Gastroesophageal sphincter (tissue), 3 donors: ENCODE data around the gene ZNF213.

ENCODE experiments used
- CTCF ChIP-seq, 4 experiments: fragments of 200-600 bp in 2 of 4; fragments of 450-650 bp in 2 of 4; sonication (generic) in 1 of 4; IDR thresholded peaks; one replicate each; pipeline ENCODE4 v1.5.1; 2017 to 2019; ENCODE audit warnings: antibody characterized with exemption in 4 of 4, mild to moderate bottlenecking in 2 of 4, moderate library complexity in 2 of 4
- EP300 ChIP-seq: sonication (generic); formaldehyde crosslinking; IDR thresholded peaks from one replicate; pipeline ENCODE4 v1.6.1; 2017; ENCODE audit warnings: antibody characterized with exemption, mild to moderate bottlenecking
- POLR2A ChIP-seq, 2 donors: fragments of 450-650 bp; IDR thresholded peaks; one replicate each; pipeline ENCODE4 v1.6.1; 2017; ENCODE audit warnings: antibody characterized with exemption in 2 of 2, mild to moderate bottlenecking in 2 of 2, moderate library complexity in 1 of 2
- POLR2AphosphoS5 ChIP-seq: sonication (generic); formaldehyde crosslinking; IDR thresholded peaks from one replicate; pipeline ENCODE4 v1.6.1; 2017; ENCODE audit warnings: antibody characterized with exemption

DNA sequence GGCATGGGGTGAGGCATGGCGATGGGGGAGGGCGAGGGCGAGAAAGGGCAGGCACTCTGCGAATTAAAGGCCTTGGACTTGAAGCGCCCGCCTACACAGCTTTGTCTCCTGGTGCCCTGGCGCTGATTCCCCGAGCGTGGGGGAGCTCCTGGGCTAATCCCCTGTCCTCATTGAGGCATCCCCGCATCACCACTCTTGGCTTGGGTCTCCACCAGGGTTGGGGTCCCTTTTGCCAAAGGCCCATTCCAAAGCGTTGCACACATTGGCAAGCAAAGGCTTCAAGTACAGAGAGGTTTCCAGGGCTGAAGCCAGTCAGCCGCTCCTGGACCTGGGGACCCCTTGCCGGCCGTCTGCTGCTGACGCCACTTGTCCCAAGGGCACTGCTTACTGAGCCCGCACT, 14.4 kb upstream of the ZNF213 start:
- TF ChIP-seq EP300: no peak
- no peak for TF ChIP-seq CTCF (IDR thresholded peaks at IDR 0.05)
- no peak for TF ChIP-seq POLR2AphosphoS5
- no peak for TF ChIP-seq POLR2A (IDR thresholded peaks at IDR 0.05)
